ENCODE data around the gene COG5.

Gene COG5

GRCh38 chr7:107453388-107453787 is 110.3 kb downstream of the COG5 start:
- no peak for DNase-seq

- DNase-seq: no peak
Observed at GRCh38 chr7:107450970-107451369, 112.8 kb downstream of the COG5 start.

GRCh38 chr7:107446988-107447387 is 116.7 kb downstream of the COG5 start:
- DNase-seq: no peak

- DNase-seq: no peak
Observed at GRCh38 chr7:107446531-107446930, 117.2 kb downstream of the COG5 start.

GRCh38 chr7:107442678-107443077 is 121.0 kb downstream of the COG5 start:
- no peak for DNase-seq

- no peak for DNase-seq
Observed at GRCh38 chr7:107441581-107442422, 121.9 kb downstream of the COG5 start.

- DNase-seq: no peak
Observed at GRCh38 chr7:107439025-107439424, 124.7 kb downstream of the COG5 start.

- DNase-seq: no peak
Observed at GRCh38 chr7:107435749-107436148, 128.0 kb downstream of the COG5 start.

GRCh38 chr7:107432261-107432660 is 131.5 kb downstream of the COG5 start:
- no peak for DNase-seq

- DNase-seq: no peak
Observed at GRCh38 chr7:107430057-107430456, 133.7 kb downstream of the COG5 start.

- no peak for DNase-seq
Observed at GRCh38 chr7:107428642-107429041, 135.1 kb downstream of the COG5 start.

GRCh38 chr7:107427462-107427861 is 136.3 kb downstream of the COG5 start:
- DNase-seq: no peak

- no peak for DNase-seq
Observed at GRCh38 chr7:107414198-107414597, 149.5 kb downstream of the COG5 start.

- DNase-seq: no peak
Observed at GRCh38 chr7:107408349-107408748, 155.4 kb downstream of the COG5 start.

- peak; percentile 10 for DNase-seq
Observed at GRCh38 chr7:107405559-107405958, 158.2 kb downstream of the COG5 start.

GRCh38 chr7:107404740-107405537 is 158.8 kb downstream of the COG5 start:
- DNase-seq: no peak

GRCh38 chr7:107398161-107398560 is 165.6 kb downstream of the COG5 start:
- DNase-seq: no peak

GRCh38 chr7:107396990-107397389 is 166.7 kb downstream of the COG5 start:
- DNase-seq: peak; percentile 71

GRCh38 chr7:107396081-107396480 is 167.6 kb downstream of the COG5 start:
- DNase-seq: no peak

GRCh38 chr7:107394831-107395230 is 168.9 kb downstream of the COG5 start:
- no peak for DNase-seq

- no peak for DNase-seq
Observed at GRCh38 chr7:107394276-107394675, 169.4 kb downstream of the COG5 start.

GRCh38 chr7:107392830-107393229 is 170.9 kb downstream of the COG5 start:
- DNase-seq: no peak

- DNase-seq: no peak
Observed at GRCh38 chr7:107390916-107391315, 172.8 kb downstream of the COG5 start.

GRCh38 chr7:107388604-107389003 is 175.1 kb downstream of the COG5 start:
- DNase-seq: no peak

Data from OCI-M1 (cell line).